ENCODE measurements around the gene TSPY10.
"Not testable (repeated sequence)": the region's sequence is repeated elsewhere in the genome, so short reads cannot be mapped to it uniquely, and the experiment has no call there.

The TSPY10 gene

GRCh38 chrY:9527580-9527979 is at the start of gene TSPY10:
TSPY10 (plus strand) TSS chrY:9527880; CDS start chrY:9527926, 46 bp downstream.
- not testable (repeated sequence) for DNase-seq

- not testable (repeated sequence) for DNase-seq
Observed at GRCh38 chrY:9486967-9487366, 40.7 kb upstream of the TSPY10 start, which contains the start of gene TSPY9. TSPY9 (plus strand) TSS chrY:9487267; CDS start chrY:9487313, 46 bp downstream.

GRCh38 chrY:9504396-9504795 is 23.3 kb upstream of the TSPY10 start:
- DNase-seq: not testable (repeated sequence)

GRCh38 chrY:9516287-9516686 is 11.4 kb upstream of the TSPY10 start:
- not testable (repeated sequence) for DNase-seq

All from amniotic stem cell (primary cell).